ENCODE results near the gene BFSP1. TPM values are rescaled to one million over a fixed set of nuclear protein-coding genes. Genes with fewer than 3 reads are reported as not detected.

The BFSP1 gene
- total and polyA plus RNA-seq, 2 donors (not counting 1 experiment from before 2014, with no cell fraction given), result 1.5 to 2.3 TPM

DNA sequence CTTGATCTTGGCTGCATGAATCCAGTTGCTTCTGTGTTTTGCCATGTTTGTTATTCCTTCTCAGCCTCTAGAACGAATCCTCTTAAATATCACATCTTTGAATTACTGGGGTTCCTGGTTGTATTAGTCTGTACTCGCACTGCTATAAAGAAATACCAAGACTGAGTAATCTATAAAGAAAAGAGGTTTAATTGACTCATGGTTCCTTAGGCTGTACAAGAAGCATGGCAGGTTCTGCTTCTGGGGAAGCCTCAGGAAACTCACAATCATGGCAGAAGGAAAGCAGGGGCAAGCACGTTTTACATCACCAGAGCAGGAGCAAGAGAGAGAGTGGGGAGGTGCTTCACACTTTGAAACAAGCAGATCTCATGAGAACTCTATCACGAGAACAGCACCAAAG lies 18.0 kb upstream of the BFSP1 start:
- no peak overlapping the region for H3K27ac ChIP-seq (ENCODE audit: insufficient read depth, low read length)
- H3K79me2 ChIP-seq (ENCODE audit: control insufficient read depth, insufficient read depth, low read length), result no peaks in the 10 kb centered on the region
- DNase-seq (ENCODE audit: low read depth in 2 of 2), result no peak
- H4K20me1 ChIP-seq (ENCODE audit: control insufficient read depth, extremely low read depth, insufficient read depth, low read length), result no peaks in the 10 kb centered on the region
- H3K4me2 ChIP-seq (ENCODE audit: extremely low read depth, insufficient read depth, low read length), result no peak overlapping the region
- H3K4me1 ChIP-seq (ENCODE audit: control insufficient read depth, extremely low read depth, insufficient read depth, low read length), result peaks cover 6% of the 10 kb centered on the region
- H3K9me3 ChIP-seq (ENCODE audit: control insufficient read depth, insufficient read depth, low read depth, low read length), result no peaks in the 10 kb centered on the region
- H3K27me3 ChIP-seq (ENCODE audit: control insufficient read depth, insufficient read depth, low read length), result no peaks in the 10 kb centered on the region
- H3K4me3 ChIP-seq (replicated peaks in 1 of 4; ENCODE audit: control extremely low read depth in 1 of 4, insufficient read depth in 1 of 4, low read depth in 3 of 4, low read length in 4 of 4), result no peak overlapping the region
- no peak overlapping the region for H3K9ac ChIP-seq (ENCODE audit: insufficient read depth, low read length)
- H3K36me3 ChIP-seq (ENCODE audit: control insufficient read depth, insufficient read depth, low read length), result no peaks in the 10 kb centered on the region
- H2AFZ ChIP-seq (ENCODE audit: low read length), result no peak overlapping the region
- TF ChIP-seq, protein P1, sequence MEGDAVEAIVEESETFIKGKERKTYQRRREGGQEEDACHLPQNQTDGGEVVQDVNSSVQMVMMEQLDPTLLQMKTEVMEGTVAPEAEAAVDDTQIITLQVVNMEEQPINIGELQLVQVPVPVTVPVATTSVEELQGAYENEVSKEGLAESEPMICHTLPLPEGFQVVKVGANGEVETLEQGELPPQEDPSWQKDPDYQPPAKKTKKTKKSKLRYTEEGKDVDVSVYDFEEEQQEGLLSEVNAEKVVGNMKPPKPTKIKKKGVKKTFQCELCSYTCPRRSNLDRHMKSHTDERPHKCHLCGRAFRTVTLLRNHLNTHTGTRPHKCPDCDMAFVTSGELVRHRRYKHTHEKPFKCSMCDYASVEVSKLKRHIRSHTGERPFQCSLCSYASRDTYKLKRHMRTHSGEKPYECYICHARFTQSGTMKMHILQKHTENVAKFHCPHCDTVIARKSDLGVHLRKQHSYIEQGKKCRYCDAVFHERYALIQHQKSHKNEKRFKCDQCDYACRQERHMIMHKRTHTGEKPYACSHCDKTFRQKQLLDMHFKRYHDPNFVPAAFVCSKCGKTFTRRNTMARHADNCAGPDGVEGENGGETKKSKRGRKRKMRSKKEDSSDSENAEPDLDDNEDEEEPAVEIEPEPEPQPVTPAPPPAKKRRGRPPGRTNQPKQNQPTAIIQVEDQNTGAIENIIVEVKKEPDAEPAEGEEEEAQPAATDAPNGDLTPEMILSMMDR (conservative IDR thresholded peaks at IDR 0.05 in 1 of 2, IDR thresholded peaks at IDR 0.05 in 1 of 2; ENCODE audit: low read depth in 1 of 2, low read length in 2 of 2), result no peak
- TF ChIP-seq EZH2 (IDR thresholded peaks at IDR 0.05; ENCODE audit: low read length, missing control alignments), result no peak

DNA sequence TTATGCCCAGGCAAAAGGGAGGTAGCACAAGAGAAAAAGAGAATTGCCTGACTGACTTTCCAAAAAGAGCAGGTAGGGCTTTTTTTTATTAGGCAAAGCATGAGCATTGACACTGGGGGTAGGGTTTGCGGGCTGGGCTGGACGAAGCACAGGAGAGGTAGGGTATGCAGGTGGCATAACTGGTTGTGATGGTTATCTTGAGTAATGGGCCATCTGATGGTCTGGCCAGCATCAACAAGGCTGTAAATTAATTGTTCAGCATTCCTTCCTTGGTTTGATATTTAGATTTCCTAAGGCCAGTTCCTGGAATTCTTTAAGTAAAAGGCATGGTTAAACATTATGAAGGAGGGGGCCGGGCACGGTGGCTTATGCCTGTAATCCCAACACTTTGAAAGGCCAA lies 13.9 kb upstream of the BFSP1 start:
- Histone ChIP-seq H4K20me1 (ENCODE audit: control insufficient read depth, extremely low read depth, insufficient read depth, low read length) (no peaks in the 10 kb centered on the region), H3K9ac (ENCODE audit: insufficient read depth, low read length) (no peak overlapping the region), H3K36me3 (ENCODE audit: control insufficient read depth, insufficient read depth, low read length) (no peaks in the 10 kb centered on the region), H3K9me3 (ENCODE audit: control insufficient read depth, insufficient read depth, low read depth, low read length) (no peaks in the 10 kb centered on the region), H3K4me3 (replicated peaks in 1 of 4; ENCODE audit: control extremely low read depth in 1 of 4, insufficient read depth in 1 of 4, low read depth in 3 of 4, low read length in 4 of 4) (no peak overlapping the region), H3K27me3 (ENCODE audit: control insufficient read depth, insufficient read depth, low read length) (no peaks in the 10 kb centered on the region), H3K27ac (ENCODE audit: insufficient read depth, low read length) (no peak overlapping the region), H3K4me2 (ENCODE audit: extremely low read depth, insufficient read depth, low read length) (no peak overlapping the region), H3K79me2 (ENCODE audit: control insufficient read depth, insufficient read depth, low read length) (no peaks in the 10 kb centered on the region), H3K4me1 (ENCODE audit: control insufficient read depth, extremely low read depth, insufficient read depth, low read length) (peaks cover 20% of the 10 kb centered on the region), H2AFZ (ENCODE audit: low read length) (no peak overlapping the region)
- TF ChIP-seq, protein P1 (conservative IDR thresholded peaks at IDR 0.05 in 1 of 2, IDR thresholded peaks at IDR 0.05 in 1 of 2; ENCODE audit: low read depth in 1 of 2, low read length in 2 of 2), result no peak
- no peak for TF ChIP-seq EZH2 (IDR thresholded peaks at IDR 0.05; ENCODE audit: low read length, missing control alignments)
- no peak for DNase-seq (ENCODE audit: low read depth in 2 of 2)

DNA sequence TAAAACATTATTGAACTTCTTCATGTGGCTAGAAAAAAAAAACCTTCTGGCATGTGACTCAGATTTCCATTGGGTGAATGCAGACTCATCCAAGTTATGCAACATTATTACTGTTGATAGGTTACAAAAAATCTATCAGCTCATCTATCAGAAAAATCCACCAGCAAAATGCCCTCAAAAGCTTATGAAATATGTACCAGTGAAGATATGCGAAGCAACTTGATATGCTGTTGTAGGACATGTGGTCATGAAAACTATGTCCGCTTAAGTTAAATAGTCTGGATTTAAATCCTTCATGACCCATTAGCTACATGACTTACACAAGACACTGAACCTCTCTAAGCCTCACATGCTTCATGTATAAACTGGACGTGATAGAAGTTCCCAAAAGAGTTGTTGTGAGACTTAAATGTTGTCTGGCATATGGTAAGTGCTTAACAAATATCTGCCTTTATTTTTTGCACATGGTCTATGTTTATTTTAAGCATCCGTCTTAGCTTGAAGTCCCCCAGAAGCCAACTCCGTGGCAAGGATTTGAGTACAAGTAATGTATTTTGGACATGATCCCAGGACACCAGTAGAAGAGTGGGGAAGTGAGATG lies 12.5 kb upstream of the BFSP1 start:
- H3K9me3 ChIP-seq (ENCODE audit: control insufficient read depth, insufficient read depth, low read depth, low read length), result no peaks in the 10 kb centered on the region
- no peaks in the 10 kb centered on the region for H3K36me3 ChIP-seq (ENCODE audit: control insufficient read depth, insufficient read depth, low read length)
- H3K4me1 ChIP-seq (ENCODE audit: control insufficient read depth, extremely low read depth, insufficient read depth, low read length), result peaks cover 20% of the 10 kb centered on the region
- H3K4me2 ChIP-seq (ENCODE audit: extremely low read depth, insufficient read depth, low read length), result peak overlapping the region; percentile 71
- H4K20me1 ChIP-seq (ENCODE audit: control insufficient read depth, extremely low read depth, insufficient read depth, low read length), result no peaks in the 10 kb centered on the region
- H3K9ac ChIP-seq (ENCODE audit: insufficient read depth, low read length), result no peak overlapping the region
- peak; percentile 73 to 97 for DNase-seq (ENCODE audit: low read depth in 2 of 2)
- H3K27me3 ChIP-seq (ENCODE audit: control insufficient read depth, insufficient read depth, low read length), result no peaks in the 10 kb centered on the region
- TF ChIP-seq EZH2 (IDR thresholded peaks at IDR 0.05; ENCODE audit: low read length, missing control alignments), result no peak
- TF ChIP-seq, protein P1 (conservative IDR thresholded peaks at IDR 0.05 in 1 of 2, IDR thresholded peaks at IDR 0.05 in 1 of 2; ENCODE audit: low read depth in 1 of 2, low read length in 2 of 2), result no peak
- no peak overlapping the region for H2AFZ ChIP-seq (ENCODE audit: low read length)
- no peaks in the 10 kb centered on the region for H3K79me2 ChIP-seq (ENCODE audit: control insufficient read depth, insufficient read depth, low read length)
- peak overlapping the region; percentile 88 for H3K27ac ChIP-seq (ENCODE audit: insufficient read depth, low read length)
- peak overlapping the region in 3 of 4 experiments; percentile 13 to 21 (median 17) for H3K4me3 ChIP-seq (replicated peaks in 1 of 4; ENCODE audit: control extremely low read depth in 1 of 4, insufficient read depth in 1 of 4, low read depth in 3 of 4, low read length in 4 of 4)

All from fibroblast of lung (primary cell).